Measurements from ENCODE around the gene ZNF454.

Gene ZNF454

DNA sequence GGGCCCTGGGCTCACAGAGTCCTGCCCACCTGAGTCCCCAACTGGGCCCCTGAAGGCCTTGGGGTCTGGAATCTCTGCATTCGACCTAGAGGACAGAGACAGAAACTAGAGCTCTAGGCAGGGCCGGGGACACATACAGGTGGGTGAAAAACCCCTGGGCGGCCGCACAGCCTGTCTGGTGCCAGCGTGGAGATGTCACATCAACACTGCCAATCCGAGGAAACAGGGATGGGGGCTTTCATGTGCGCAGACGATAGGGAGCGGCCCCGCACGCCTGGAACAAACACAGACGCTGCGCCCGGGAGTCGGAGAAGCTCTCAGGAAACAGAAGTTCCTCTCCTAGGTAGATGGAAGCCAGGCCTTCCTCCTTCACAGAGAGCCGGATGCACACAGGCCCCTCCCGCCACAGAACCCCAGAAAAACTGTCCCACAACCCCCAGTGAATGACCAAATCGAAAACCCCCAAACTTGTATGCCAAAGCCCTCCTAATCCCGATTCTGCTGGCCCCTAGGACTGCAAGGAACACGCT, 52.3 kb downstream of the ZNF454 start:
- no peak for DNase-seq (ENCODE audit: low spot score)

DNA sequence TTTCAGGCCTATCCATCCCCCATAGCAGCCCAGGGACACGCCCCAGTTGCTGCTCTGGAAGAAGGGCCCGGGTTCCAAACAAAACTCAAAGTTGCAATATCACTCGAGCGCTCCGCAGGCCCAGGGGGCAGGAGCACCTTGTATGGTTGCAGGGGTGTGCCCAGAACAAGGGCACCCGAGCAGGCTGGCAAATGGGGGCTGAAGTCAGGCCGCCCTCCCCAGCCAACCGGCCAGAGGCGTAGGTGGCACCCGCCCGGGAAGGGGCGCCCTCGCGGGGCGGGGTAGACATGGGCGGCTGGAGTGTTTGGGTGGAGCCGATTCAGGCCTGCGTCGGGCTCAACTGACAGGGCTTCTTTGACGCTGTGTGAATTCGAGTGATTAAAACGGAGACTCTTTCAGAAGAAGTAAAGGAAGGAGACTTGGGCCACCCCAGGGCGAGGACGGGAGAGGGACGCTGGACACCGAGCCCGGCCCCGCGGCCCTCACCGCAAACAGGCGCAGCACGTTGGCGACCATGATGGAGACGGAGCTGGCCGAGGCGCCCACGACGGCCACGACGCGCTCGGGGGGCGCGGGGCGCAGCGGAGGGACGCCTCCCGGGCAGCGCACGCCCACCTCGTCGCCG, 53.1 kb downstream of the ZNF454 start:
- no peak for DNase-seq (ENCODE audit: low spot score)

DNA sequence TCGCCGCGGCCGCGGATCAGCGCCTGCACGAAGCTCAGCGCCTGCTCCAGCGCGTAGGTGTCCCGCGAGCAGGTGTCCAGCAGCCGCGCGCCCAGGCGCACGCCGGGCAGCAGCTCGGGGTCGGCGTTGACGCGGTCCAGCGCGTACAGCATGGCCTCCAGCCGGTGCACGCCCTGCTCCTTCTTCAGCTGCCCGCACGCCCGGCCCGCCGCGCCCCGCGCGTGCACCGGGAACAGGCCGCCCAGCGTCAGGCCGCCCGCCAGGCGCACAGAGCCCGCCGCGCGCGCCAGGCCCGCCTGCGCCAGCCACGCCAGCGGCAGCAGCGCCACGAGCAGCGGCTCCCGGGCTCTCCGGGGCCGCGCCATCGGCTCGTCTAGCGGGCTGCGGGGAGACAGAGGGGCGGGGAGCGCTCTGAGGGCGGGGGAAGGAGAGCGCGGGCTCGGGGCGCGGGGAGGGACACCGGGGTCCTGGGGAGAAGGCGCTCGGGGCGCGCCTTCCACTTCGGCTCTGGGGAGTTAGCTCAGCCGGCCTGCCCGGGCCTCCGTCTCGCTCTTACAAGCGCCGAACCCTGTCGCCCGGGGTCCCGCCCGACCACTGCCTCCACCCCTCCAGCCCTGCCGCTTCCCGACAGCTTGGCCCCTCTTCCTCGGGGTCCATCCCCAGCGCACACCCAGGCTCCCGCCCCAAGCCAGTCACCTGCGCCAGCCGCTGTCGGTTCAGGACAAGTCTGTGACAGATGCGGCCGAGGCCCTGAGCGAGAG, 53.8 kb downstream of the ZNF454 start, which contains the start of gene GRM6:
GRM6 (minus strand) TSS at position 741 of the 761 bp plus-strand sequence; CDS start at position 365, 376 bp downstream.
- DNase-seq (ENCODE audit: low spot score): no peak

DNA sequence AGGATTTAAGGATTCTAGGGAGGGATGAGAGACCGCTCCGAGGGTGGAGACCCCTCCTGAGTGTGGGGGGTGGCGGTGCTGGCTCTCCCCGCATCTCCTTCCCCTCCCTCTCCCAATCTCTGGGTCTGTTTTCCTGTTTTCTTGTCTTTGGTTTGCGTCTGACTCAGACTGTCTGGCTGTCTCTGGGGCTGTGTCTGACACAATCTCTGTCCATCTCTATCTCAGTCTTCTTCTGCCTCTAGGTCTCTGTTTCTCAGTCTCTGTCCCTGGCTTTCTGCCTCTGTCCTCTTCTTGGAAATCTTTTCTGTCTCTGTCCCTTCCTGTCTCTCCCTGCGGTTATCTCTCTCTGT, 54.3 kb downstream of the ZNF454 start:
- DNase-seq (ENCODE audit: low spot score): no peak

DNA sequence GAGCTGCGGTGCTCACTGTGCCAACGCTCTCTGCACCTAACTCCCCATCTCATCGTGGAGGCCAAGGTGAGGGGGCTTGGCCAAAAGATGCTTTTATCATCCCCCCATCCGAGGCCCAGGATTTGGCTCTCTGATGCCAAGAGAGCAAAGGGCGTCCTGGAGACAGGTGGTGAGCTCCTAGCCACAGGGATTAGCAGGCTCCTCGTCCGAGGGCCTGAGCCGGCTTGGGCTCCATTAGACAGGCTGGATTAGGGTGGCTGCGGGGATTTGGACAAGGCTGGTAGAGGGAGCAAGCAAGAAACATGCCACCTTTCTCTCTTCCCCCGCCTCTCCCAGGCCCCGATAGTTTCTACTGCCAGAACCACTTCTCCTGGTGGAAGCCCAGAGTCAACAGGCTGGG, 55.2 kb downstream of the ZNF454 start:
- DNase-seq (ENCODE audit: low spot score): no peak

DNA sequence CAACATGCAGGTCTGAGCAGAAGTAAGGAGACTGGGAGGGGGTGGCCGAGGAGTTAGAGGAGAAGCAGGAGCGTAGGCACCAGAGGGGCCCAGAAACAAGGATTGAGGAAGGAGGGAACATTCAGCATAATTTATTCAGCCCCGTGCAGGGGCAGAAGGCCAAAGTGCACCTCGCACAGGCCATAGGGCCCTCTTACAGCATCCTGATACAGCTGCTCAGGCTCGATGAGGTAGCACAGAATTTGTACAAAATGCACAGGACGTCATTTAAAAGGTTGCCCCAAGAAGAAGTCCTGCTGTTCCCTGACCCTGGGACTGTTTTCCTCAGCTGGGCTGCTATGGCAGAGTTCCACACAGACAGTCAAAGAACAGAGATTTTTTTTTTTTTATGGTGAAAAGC, 56.2 kb downstream of the ZNF454 start:
- no peak for DNase-seq (ENCODE audit: low spot score)

DNA sequence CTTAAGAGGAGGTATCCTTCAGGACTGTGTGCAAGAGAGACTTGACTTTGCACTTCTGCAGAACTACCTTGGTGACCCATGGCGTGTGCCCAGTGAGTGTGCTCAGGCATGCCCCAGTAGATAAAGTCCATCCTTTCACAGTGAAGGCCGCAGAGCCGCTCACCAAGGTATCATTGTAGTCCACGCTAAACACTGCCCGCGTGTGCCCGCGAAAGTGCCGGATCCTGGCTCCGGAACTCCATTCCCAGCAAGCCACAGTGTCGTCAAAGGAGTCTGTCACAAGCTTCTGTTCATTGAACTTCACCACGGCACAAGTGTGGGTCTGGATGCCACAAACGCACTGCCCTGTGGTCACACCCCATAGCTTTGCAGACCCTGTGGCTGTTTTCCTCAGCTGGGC, 57.4 kb downstream of the ZNF454 start:
- DNase-seq (ENCODE audit: low spot score): no peak

DNA sequence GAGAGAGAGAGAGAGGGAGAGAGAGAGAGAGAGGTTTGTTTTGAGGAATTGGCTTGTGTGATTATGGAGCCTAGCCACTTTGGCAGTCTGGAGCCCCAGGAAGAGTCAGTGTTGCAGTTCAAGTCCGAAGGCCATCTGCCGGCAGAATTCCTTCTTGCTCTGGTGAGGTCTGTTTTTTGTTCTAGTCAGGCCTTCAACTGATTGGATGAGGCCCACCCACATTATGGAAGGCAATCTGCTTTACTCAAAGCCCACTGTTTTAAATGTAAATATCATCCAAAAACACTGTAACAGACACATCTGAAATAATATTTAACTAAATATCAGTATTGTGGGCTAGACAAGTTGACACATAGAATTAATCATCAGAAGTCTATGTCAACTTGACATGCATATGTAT, 65.6 kb downstream of the ZNF454 start:
- no peak for DNase-seq (ENCODE audit: low spot score)

DNA sequence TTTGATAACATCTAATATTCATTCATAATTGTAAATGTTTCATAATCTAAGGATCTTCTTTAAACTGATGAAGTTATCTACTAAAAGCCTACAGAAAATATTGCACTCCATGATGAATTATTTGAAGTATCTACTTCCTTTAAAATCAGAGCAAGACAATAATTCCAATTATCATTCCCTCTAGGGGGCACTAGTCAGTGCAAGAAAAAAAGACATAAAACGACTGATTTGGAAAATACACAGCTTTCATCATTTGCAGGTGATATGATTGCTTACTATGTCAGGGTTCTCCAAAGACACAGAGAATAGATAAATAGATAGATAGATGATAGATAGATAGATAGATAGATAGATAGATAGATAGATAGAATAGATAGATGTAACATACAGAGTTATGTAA, 67.7 kb downstream of the ZNF454 start:
- DNase-seq (ENCODE audit: low spot score): no peak
